Brain microvascular endothelial cell (primary cell): Measurements from ENCODE around the gene RAB11FIP3.

Source experiments
- DNase-seq: peaks from one replicate; pipeline ENCODE4 v3.0.0-alpha.2; 2020
- H3K27ac ChIP-seq: fragments of 250-450 bp; sonication (Bioruptor Pico); 2 replicates; pipeline ENCODE4 v1.5.1; 2020; ENCODE audit warnings: mild to moderate bottlenecking, moderate library complexity
- H3K27me3 ChIP-seq: fragments of 250-450 bp; sonication (Bioruptor Pico); replicated peaks from 2 replicates; pipeline ENCODE4 v1.5.1; 2020; ENCODE audit warnings: mild to moderate bottlenecking
- H3K36me3 ChIP-seq: fragments of 250-450 bp; sonication (Bioruptor Pico); replicated peaks from 2 replicates; pipeline ENCODE4 v1.5.1; 2020; ENCODE audit warnings: mild to moderate bottlenecking
- H3K4me3 ChIP-seq: 2 replicates; pipeline ENCODE4 v1.5.1; 2011; ENCODE audit warnings: low read depth, mild to moderate bottlenecking, control low read depth, low read length, moderate library complexity
- in situ Hi-C: cut with HindIII; loops from 2 replicates; pipeline ENCODE4 v1.10.0; 2017; ENCODE audit warnings: low sequenced_read_pairs, low pct_ligation_motif_present
- TF ChIP-seq, protein P1 (sequence below): IDR thresholded peaks from 2 replicates; pipeline ENCODE4 v1.5.1; 2011; ENCODE audit warnings: low read depth, mild to moderate bottlenecking, moderate library complexity, low read length, control low read depth, inconsistent platforms; ENCODE audit errors: missing control alignments

The RAB11FIP3 gene

DNA sequence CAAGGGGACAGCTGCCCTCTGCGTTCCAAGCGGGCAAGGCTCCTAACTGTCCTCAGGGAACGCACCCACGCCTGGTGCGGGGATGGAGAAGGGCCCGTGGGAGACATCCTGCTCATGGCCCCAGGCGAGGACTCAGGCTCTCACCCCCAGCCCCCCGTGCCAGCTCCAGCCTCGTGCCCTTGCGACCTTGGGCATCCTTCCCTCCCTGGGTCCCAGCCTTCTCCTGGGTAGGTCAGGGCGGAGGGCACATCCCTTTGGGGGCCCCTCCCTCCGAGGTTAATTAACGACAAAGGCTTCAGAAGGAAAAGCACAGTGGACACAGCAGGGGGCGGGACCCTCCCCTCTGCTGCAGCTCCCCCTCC lies 46.6 kb upstream of the RAB11FIP3 start:
- Histone ChIP-seq H3K4me3 (no peak overlapping the region), H3K27ac (no peak overlapping the region), H3K27me3 (no peaks in the 10 kb centered on the region), H3K36me3 (peaks cover 22% of the 10 kb centered on the region)
- DNase-seq: no peak
- TF ChIP-seq, protein P1, sequence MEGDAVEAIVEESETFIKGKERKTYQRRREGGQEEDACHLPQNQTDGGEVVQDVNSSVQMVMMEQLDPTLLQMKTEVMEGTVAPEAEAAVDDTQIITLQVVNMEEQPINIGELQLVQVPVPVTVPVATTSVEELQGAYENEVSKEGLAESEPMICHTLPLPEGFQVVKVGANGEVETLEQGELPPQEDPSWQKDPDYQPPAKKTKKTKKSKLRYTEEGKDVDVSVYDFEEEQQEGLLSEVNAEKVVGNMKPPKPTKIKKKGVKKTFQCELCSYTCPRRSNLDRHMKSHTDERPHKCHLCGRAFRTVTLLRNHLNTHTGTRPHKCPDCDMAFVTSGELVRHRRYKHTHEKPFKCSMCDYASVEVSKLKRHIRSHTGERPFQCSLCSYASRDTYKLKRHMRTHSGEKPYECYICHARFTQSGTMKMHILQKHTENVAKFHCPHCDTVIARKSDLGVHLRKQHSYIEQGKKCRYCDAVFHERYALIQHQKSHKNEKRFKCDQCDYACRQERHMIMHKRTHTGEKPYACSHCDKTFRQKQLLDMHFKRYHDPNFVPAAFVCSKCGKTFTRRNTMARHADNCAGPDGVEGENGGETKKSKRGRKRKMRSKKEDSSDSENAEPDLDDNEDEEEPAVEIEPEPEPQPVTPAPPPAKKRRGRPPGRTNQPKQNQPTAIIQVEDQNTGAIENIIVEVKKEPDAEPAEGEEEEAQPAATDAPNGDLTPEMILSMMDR: no peak
- in situ Hi-C loops: no loop called here

DNA sequence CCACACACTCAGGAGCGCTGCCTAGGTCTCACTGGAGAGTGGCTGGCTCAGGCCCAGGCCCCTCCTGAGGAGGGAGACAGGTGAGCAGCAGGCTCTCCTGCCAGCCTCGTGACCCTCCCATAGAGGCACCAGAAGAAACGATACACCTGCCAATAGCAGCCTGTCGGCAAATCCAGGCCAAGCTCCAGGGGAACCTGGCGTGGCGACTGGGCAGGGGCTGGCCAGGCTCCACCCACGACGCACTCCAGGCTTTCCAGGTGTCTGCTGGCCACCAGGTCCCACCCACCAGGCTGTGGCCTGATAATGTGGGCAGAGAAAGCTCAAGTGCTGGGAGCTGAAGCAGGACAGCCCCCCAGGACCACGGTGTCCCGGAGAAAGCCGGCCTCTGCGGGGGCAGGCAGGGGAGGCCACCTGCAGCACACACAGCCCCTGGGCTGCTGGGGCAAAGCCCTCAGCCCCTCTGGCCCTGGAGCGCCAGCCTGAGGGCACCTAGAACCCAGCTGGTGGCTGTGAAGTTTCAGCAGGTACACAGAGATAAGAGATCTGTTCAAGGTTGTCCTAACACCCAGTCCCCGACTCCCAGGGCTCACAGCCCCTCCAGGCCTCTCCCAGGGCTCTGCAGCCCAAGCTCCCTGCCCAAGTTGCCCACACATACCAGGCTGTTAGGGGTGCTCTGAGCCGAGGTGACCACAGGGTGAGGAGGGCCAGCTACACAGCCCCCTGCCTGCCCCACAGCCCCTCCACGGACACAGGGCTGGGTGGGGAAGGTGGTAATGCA lies 46.1 kb upstream of the RAB11FIP3 start:
- Histone ChIP-seq H3K27me3 (no peaks in the 10 kb centered on the region), H3K36me3 (peaks cover 16% of the 10 kb centered on the region), H3K27ac (no peak overlapping the region), H3K4me3 (no peak overlapping the region)
- in situ Hi-C loops: no loop called here
- DNase-seq: no peak
- TF ChIP-seq, protein P1: no peak

DNA sequence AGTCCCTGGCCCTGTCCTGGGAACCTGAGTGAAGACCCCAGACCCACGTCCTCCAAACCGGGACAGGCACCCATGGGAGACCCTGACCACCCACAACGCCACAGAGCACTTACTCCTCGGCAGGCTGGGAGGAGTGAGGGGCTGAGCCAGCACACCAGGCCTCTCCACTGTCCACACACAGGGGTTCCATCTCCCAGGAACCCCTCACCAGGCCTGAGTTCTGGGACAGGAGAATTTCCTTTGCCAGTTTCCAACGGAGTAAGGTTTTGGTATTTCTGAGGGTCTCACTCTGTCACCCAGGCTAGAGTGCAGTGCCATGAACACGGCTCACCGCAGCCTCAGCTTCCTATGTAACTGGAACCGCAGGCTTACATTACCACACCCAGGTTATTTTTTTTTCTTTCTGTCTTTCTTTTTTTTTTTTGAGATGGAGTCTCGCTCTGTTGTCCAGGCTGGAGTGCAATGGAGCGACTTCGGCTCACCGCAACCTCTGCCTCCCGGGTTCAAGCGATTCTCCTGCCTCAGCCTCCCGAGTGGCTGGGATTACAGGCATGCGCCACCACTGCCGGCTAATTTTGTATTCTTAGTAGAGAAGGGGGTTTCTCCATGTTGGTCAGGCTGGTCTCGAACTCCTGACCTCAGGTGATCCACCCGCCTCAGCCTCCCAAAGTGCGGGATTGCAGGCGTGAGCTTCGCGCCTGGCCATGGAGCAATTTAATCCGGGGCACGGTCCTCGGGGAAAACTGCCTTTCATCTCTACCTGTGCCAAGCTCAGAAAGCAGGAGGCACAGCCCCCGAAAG lies 45.3 kb upstream of the RAB11FIP3 start:
- Histone ChIP-seq H3K36me3 (peaks cover 12% of the 10 kb centered on the region), H3K27me3 (no peaks in the 10 kb centered on the region), H3K4me3 (peak overlapping the region; percentile 73), H3K27ac (no peak overlapping the region)
- TF ChIP-seq, protein P1: no peak
- in situ Hi-C loops: no loop called here
- no peak for DNase-seq

DNA sequence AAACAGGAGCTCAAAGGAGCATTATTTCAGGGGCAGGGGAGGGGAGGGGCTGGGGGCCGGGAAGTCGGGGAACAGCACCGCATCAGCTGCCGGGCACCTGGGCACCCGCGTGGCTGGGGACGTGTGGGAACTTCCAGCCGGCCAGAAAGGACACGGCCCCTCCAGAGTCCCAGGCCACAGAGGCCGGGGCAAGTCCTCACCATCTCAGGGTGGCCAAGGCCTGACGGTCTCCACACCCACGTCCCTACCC lies 44.8 kb upstream of the RAB11FIP3 start:
- H3K27ac ChIP-seq: no peak overlapping the region
- TF ChIP-seq, protein P1: no peak
- peak overlapping the region; percentile 73 for H3K4me3 ChIP-seq
- DNase-seq: no peak
- H3K27me3 ChIP-seq: no peaks in the 10 kb centered on the region
- in situ Hi-C loops: no loop called here
- peaks cover 12% of the 10 kb centered on the region for H3K36me3 ChIP-seq

DNA sequence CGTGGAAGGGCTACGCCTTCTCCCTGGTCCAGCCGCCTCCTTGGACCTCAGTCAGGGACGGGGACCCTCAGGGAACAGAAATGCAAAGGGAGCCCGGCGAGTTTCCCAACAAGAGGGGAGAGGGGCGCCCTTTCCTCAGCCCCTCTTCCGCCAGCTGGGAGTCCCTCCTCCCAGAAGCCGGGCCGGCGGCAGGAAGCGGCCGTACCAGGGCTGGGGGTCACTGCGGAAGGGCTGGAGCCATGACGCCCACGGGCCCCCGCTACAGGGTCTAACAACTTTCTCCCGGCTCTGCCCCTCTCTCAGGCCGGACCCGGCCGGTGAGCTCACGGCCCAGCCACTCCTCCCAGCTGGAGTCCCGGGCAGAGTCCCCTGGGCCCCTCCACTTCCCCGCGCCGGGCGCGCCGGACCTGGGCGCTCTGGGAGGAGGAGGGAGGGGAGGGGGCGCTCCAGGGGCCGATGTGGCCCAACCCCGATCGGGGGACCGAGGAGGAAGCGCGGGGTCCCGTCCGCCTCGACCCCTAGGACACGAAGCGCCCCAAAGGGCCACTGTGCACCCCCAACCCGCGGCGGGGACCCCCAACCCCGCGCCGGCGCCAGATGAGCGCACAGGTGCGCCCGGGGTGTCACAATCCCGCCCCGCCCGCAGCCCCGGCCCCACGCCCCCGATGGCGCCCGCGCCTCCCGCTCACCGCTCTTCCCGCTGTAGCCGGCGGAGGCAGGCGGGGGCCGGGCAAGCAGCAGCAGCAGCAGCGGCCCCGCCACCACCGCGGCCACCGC lies 44.2 kb upstream of the RAB11FIP3 start:
- Histone ChIP-seq H3K36me3 (peaks cover 8% of the 10 kb centered on the region), H3K27me3 (no peaks in the 10 kb centered on the region), H3K27ac (no peak overlapping the region), H3K4me3 (peak overlapping the region; percentile 73)
- no peak for DNase-seq
- TF ChIP-seq, protein P1: no peak
- in situ Hi-C loops: no loop called here
